Activated T-cell treated with anti-CD3 and anti-CD28 coated beads, Interleukin-2, amount 50 U/mL, for 48 hours (primary cell): ENCODE measurements around the gene ICE2.
"Not testable (repeated sequence)": the region's sequence is repeated elsewhere in the genome, so short reads cannot be mapped to it uniquely, and the experiment has no call there.

Experiments
- DNase-seq, 2 experiments: peaks; one replicate each; pipeline ENCODE4 v3.0.0-alpha.2; 2020

ICE2 gene

GRCh38 chr15:60406513-60407414 is 72.2 kb downstream of the ICE2 start:
- DNase-seq, result no peak

GRCh38 chr15:60405399-60405798 is 73.5 kb downstream of the ICE2 start:
- no peak for DNase-seq

GRCh38 chr15:60404351-60404750 is 74.6 kb downstream of the ICE2 start:
- not testable (repeated sequence) for DNase-seq

- no peak for DNase-seq
Observed at GRCh38 chr15:60400944-60401343, 78.0 kb downstream of the ICE2 start.

GRCh38 chr15:60399931-60400330 is 79.0 kb downstream of the ICE2 start:
- DNase-seq, result no peak

- DNase-seq, result peak in 1 of 2 experiments; percentile 34
Observed at GRCh38 chr15:60399246-60399915, 79.6 kb downstream of the ICE2 start.

- peak; percentile 83 to 86 for DNase-seq
Observed at GRCh38 chr15:60397772-60398445, 81.0 kb downstream of the ICE2 start, which contains the start of gene ANXA2. ANXA2 (minus strand) TSS chr15:60397986; CDS start chr15:60386075, 11,911 bp downstream.

- peak; percentile 65 to 75 for DNase-seq
Observed at GRCh38 chr15:60396958-60397771, 81.8 kb downstream of the ICE2 start.

- no peak for DNase-seq
Observed at GRCh38 chr15:60396560-60396957, 82.4 kb downstream of the ICE2 start.

- no peak for DNase-seq
Observed at GRCh38 chr15:60396100-60396499, 82.8 kb downstream of the ICE2 start.

- no peak for DNase-seq
Observed at GRCh38 chr15:60395276-60396011, 83.5 kb downstream of the ICE2 start.

- DNase-seq, result no peak
Observed at GRCh38 chr15:60394689-60395097, 84.2 kb downstream of the ICE2 start.

- peak; percentile 41 to 42 for DNase-seq
Observed at GRCh38 chr15:60392986-60393790, 85.8 kb downstream of the ICE2 start.

- DNase-seq, result peak; percentile 39 to 52
Observed at GRCh38 chr15:60392601-60392985, 86.3 kb downstream of the ICE2 start.

GRCh38 chr15:60391722-60392315 is 87.1 kb downstream of the ICE2 start:
- DNase-seq, result no peak

GRCh38 chr15:60390871-60391501 is 88.0 kb downstream of the ICE2 start:
- no peak for DNase-seq

- no peak for DNase-seq
Observed at GRCh38 chr15:60390231-60390630, 88.7 kb downstream of the ICE2 start.

- DNase-seq, result peak in 1 of 2 experiments; percentile 42
Observed at GRCh38 chr15:60389261-60390077, 89.5 kb downstream of the ICE2 start.

- DNase-seq, result no peak
Observed at GRCh38 chr15:60387321-60387720, 91.6 kb downstream of the ICE2 start.
